Dermis blood vessel endothelial cell (primary cell): ENCODE data around the gene CD276. TPM values are rescaled to one million over a fixed set of nuclear protein-coding genes. Genes with fewer than 3 reads are reported as not detected.
"Not testable (repeated sequence)": the region's sequence is repeated elsewhere in the genome, so short reads cannot be mapped to it uniquely, and the experiment has no call there.

Experiments
- DNase-seq: peaks from one replicate; pipeline ENCODE4 v3.0.0; 2010
- total RNA-seq: library from RNA; depleted of rRNA; stranded (reverse); fragments of >200 nt; gene quantifications from 2 replicates; pipeline ENCODE4 v1.2.3, GENCODE V29; 2014

CD276 gene
- total RNA-seq, 1 donor from 2014 or later = 43.6 TPM

DNA sequence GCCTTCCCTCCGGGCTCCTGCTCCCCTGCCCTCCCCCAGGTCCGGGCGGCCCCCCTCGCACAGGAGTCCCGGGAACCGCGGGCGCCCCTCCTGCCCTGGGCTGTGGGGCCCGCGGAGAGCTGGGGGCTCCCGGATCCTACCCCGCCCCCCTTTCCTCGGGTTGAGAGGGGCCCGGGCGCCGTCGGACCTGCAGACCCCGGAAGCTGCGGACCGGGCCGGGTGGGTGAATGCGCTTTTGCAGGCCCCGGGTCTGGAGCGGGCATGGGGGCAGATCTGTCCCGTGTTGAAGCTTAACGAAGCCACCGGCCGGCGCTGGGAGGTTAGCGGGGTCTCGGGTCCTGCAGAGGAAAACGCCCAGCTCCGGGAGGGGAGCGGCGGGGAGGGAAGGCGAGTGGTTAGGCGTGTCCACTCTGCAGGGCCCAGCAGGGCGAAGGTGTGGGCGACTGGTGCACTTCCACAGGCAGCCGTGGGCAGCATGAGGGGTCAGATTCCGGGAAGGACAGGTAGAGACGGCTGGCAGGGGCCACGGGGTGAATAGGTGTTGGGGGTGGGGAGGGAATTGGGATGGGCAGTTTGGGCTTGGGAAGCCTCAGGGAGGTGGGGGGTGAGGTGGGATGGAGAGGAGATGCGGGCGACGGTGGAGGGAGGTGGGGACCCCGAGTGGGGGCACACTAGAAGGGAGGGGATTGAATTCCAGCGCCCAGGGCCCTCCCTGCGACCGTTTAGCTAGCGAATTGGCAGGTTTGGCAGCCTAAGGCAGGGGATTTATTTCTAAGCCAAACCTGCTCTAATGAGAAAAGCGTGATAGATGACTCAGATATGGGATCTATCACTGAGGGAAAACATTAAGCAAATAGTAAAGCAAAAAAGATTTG lies 635 bp downstream of the CD276 start:
- DNase-seq = peak; percentile 48

DNA sequence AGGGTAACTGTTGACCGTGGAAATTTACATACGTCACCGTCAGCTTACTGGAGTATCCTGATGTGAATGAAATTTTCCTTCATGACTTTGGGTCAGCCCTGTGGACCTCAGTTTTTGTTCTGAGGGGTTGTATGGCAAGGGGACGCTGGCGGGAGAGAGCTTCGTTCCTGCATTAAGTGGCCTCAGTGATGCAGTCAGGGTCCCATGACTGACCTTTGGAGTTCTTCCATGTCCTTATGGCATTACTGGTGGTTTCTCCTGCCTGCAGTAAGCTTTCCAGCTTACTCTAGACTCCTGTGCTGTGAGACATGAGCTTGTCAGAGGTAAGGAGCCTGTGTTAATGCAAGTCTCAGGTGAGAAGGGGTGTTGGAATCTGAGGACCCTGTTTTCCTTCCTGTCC lies 1.8 kb downstream of the CD276 start:
- DNase-seq = no peak

DNA sequence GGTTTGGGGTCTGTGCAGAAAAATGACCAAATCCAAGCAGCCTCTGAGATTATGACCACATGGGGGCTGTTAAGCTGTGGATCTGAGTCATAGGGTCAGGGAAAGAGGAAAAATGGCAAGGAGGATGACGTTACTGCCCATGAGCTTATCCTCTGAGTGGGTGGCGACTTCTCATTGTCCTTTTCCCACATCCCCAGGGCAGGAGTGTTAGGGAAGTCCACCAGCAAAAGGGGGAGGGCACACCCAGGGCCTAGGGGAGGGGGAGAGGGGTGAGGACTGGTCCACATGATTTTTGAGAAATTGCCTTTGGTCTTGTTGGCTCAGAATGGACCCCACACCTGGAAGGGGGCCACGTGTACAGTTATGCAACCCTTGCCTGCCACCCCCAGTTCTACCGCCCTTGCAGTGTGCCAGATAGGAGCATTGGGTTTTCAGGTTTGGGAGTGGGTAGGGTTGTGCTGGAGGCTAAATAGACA lies 2.6 kb downstream of the CD276 start:
- DNase-seq = peak; percentile 91

DNA sequence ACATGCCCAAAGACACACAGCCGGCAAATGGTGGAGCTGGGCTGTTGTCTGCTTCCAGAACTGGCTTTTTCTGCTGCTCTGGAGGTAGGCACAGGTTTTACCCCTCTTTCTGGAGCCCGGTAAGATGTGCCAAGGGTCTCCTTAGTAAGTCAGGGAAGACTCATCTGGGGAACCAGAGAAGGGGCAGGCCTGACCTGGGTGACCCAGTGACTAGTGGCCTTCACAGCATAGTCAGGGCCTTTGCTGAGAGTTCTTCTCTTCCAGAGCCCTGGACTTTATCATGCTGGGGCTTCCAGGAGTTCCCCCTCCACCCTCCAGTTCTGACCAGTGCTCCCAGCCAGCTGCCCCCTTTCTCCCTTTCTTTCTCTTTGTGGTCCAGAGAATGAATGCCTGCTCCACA lies 3.2 kb downstream of the CD276 start:
- no peak for DNase-seq

DNA sequence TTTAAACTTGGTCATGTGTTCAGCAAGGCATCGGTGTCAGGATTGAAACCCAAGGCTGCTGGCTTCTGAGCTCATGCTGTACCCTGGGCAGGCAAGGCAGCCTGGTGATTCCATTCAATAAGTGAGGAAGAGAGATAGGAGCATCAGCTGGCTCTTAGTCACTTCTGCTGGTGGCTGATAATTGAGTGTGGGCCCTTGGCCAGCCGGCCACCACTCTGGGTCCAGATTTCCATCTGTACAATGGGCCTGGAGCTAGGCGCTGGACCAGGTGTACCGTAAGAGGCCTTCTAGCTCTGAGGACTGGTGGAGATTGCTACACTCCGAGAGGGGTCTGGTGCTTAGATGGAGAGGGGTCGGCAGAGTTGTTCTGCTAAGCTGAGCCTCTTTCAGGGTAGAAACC lies 4.3 kb downstream of the CD276 start:
- peak; percentile 58 for DNase-seq

- DNase-seq = peak; percentile 38
Observed at GRCh38 chr15:73691396-73691795, 7.2 kb downstream of the CD276 start.

DNA sequence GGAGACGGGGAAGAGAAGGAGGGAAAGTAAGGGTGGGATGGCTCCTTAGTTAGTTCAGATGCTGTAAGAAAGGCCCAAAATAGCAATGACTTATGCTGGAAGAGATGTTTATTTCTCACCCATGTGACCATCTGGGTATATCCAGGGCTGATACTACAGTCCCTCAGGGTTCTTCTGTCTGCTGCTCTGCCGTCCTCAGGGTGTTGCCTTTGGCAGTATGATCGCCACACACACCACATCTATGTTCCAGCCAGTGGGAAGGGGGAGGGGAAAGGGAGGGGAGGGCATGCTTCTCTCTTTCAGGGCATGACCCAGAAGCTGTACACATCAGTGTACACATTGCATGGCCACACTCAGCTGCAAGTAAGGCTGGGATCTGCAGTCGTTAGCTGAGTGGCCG lies 10.2 kb downstream of the CD276 start:
- DNase-seq = no peak

- DNase-seq = no peak
Observed at GRCh38 chr15:73695773-73696640, 11.8 kb downstream of the CD276 start.

DNA sequence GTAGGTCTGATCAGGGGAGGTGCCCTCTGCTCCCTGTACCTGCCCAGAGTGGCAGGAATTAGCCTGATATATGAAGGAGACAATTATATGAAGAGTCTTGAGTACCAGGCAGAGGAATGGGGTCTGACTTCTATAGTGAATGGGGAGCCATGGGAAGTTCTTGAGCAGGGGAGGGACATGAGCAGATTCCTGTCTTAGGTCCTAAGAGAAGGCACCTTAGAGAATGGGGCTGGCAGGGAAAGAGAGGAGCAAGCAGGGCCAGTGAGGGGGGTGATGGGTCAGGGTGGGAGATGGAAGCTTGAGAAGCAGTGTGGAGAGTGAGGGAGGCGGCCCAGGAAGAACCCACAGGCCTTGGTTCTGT lies 12.4 kb downstream of the CD276 start:
- no peak for DNase-seq

- DNase-seq = peak; percentile 99
Observed at GRCh38 chr15:73697033-73697467, 12.9 kb downstream of the CD276 start.

GRCh38 chr15:73699249-73700040 lies 15.3 kb downstream of the CD276 start:
- DNase-seq = no peak

DNA sequence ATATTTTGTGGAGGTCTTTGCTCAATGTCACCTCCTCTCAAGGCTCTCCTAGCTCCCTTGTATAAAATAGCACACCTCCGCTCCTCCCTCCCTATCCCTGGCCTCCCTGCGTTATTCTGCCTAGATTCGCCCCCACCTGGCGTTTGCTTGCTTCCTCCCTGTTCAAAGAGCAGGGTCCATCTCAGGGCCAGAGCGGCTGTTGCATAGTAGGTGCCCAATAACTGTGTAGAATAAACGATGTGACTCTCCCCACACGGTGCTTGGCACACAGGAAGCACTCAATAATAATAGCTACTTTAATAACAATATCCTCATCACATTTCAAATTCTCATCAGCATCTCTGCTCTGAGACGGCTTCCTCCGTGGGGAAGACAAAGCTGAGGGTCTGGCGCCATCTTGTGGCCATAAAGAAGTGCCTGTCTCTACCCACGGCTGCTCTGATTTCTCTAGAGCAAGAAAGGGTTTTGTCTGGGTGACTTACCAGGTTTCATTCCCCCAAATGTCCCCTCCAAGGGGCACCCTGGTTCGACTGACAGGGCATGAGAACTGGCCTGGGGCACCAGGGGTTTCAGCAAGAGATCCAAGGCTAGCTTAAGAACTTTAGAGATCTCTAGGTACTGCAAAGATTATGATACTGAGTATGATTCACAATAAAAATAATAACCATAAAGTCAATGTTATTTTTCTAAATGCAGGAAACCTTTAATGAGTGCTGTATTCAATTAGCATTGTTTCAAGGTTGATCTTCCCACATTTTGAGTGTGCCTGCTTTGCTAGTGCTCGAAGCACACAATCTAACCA lies 16.1 kb downstream of the CD276 start:
- DNase-seq = peak; percentile 91

- not testable (repeated sequence) for DNase-seq
Observed at GRCh38 chr15:73702311-73703239, 18.4 kb downstream of the CD276 start.

DNA sequence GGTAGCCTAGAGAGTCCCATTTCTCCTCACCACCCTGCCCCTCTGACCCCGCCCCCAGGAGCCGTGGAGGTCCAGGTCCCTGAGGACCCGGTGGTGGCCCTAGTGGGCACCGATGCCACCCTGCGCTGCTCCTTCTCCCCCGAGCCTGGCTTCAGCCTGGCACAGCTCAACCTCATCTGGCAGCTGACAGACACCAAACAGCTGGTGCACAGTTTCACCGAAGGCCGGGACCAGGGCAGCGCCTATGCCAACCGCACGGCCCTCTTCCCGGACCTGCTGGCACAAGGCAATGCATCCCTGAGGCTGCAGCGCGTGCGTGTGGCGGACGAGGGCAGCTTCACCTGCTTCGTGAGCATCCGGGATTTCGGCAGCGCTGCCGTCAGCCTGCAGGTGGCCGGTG lies 19.4 kb downstream of the CD276 start:
- not testable (repeated sequence) for DNase-seq

DNA sequence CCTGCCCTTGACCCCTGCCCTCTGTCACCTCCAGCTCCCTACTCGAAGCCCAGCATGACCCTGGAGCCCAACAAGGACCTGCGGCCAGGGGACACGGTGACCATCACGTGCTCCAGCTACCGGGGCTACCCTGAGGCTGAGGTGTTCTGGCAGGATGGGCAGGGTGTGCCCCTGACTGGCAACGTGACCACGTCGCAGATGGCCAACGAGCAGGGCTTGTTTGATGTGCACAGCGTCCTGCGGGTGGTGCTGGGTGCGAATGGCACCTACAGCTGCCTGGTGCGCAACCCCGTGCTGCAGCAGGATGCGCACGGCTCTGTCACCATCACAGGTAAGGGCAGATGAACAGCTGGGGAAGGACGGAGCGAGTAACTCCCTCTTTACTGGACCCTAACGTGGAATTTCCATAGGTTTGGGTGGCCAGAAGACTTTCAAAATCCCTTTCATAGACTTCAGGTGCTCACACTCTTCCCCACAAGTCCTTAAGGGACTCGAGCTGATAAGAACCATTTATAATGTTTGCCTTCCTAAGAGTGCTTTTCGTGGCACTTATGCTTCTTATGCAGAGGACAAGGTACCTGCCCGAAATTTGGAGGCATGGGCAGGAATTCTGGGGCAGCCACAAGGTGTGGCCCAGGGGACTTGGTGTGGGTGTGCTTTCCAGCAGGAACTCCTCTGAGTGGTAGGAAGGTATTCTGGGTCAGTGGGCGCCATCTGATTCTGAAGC lies 20.1 kb downstream of the CD276 start:
- DNase-seq = not testable (repeated sequence)

GRCh38 chr15:73704869-73705645 lies 20.9 kb downstream of the CD276 start:
- DNase-seq = peak; percentile 75

GRCh38 chr15:73708691-73709090 lies 24.5 kb downstream of the CD276 start:
- DNase-seq = no peak

DNA sequence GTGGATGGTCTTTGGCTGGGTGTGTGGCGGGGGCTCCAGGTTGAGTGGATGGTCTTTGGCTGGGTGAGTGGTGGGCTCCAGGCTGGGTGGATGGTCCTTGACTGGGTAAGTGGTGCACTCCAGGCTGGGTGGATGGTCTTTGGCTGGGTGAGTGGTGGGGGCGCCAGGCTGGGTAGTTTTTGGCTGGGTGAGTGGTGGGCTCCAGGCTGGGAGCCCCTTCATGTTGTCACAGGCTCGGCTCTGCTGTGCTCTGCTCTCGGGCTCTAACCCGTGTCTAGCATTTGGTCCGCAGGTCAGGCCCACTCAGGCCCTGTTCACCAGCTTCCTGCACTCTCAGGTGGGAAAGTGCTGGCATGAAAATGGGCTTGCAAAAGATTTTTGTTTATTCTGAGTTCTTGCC lies 25.1 kb downstream of the CD276 start:
- DNase-seq = no peak

GRCh38 chr15:73709686-73710085 lies 25.5 kb downstream of the CD276 start:
- DNase-seq = no peak
